Mucosa of descending colon (tissue), 3 donors: ENCODE results near the gene MASP1. TPM values are rescaled to one million over a fixed set of nuclear protein-coding genes. Genes with fewer than 3 reads are reported as not detected.
A peak's percentile ranks its signal among the peaks of the same experiment; 100 is the strongest.

Experiments used
- ATAC-seq: fragments of 200-7000 bp; cut with Tn5 transposase; one replicate; pipeline ENCODE4 v1.9.1; 2020; ENCODE audit warnings: mild to moderate bottlenecking, moderate library complexity
- DNase-seq, 3 donors: peaks; one replicate each; pipeline ENCODE4 v3.0.0-alpha.2; 2020
- H3K36me3 ChIP-seq: fragments of 200-600 bp; one replicate; pipeline ENCODE4 v1.8.0; 2021; ENCODE audit warnings: low read depth, mild to moderate bottlenecking
- H3K4me1 ChIP-seq: fragments of 200-600 bp; one replicate; pipeline ENCODE4 v1.8.0; 2021; ENCODE audit warnings: low read depth, mild to moderate bottlenecking
- H3K4me3 ChIP-seq: fragments of 200-600 bp; one replicate; pipeline ENCODE4 v1.8.0; 2021; ENCODE audit warnings: mild to moderate bottlenecking
- H3K9me3 ChIP-seq: fragments of 200-600 bp; one replicate; pipeline ENCODE4 v1.8.0; 2021; ENCODE audit warnings: mild to moderate bottlenecking
- CTCF ChIP-seq: fragments of 200-600 bp; IDR thresholded peaks from one replicate; pipeline ENCODE4 v1.8.0; 2022; ENCODE audit warnings: antibody characterized with exemption, mild to moderate bottlenecking
- intact Hi-C, 2 donors: fragments of 100-400 bp; cut with DNase I in 1 of 2; cut with micrococcal nuclease in 1 of 2; formaldehyde crosslinking; loops; one replicate each; pipeline versions ENCODE4 v1.11.0 to v1.11.1; 2022; cut with DNase I, micrococcal nuclease
- total RNA-seq, 3 donors: library from RNA; stranded (reverse); fragmentation: NEBNext Ultra II Directional in 2 of 3; extraction: Animal tissue kit (Norgen Biotek cat#: 25700) in 2 of 3; gene quantifications; one replicate each; pipeline versions ENCODE4 v1.2.1 to v1.2.4, GENCODE V29; 2021 to 2023
- donor health status: DM: no; HTN: no; CAD: no; lungs with moderate emphysema.
- donor health status: DM: no; HTN: no; CAD: no.
- donor health status: DM: no; HTN: yes; CAD: no.

Gene MASP1
- total RNA-seq, 3 donors from 2014 or later, result 4.5 to 70.1 (median 9.7) TPM

- no peaks in the 10 kb centered on the region for H3K9me3 ChIP-seq
- DNase-seq, result no peak
- intact Hi-C loops, result no loop called here
- no peaks in the 10 kb centered on the region for H3K36me3 ChIP-seq
- no peak for TF ChIP-seq CTCF
- no peak overlapping the region for H3K4me3 ChIP-seq
- no peaks in the 10 kb centered on the region for H3K4me1 ChIP-seq
- ATAC-seq, result no peak
These were observed 94.8 kb downstream of the MASP1 start for GRCh38 chr3:187196573-187197334.

- intact Hi-C loops, result no loop called here
- DNase-seq, result no peak
- H3K4me3 ChIP-seq, result no peak overlapping the region
- TF ChIP-seq CTCF, result no peak
- no peak for ATAC-seq
- no peaks in the 10 kb centered on the region for H3K4me1 ChIP-seq
- no peaks in the 10 kb centered on the region for H3K9me3 ChIP-seq
- no peaks in the 10 kb centered on the region for H3K36me3 ChIP-seq
These were observed 98.4 kb downstream of the MASP1 start for GRCh38 chr3:187193181-187193580.

GRCh38 chr3:187191271-187191670, 100.3 kb downstream of the MASP1 start:
- intact Hi-C loops, result no loop called here
- peaks cover 2% of the 10 kb centered on the region for H3K4me1 ChIP-seq
- ATAC-seq, result no peak
- no peaks in the 10 kb centered on the region for H3K9me3 ChIP-seq
- no peak for TF ChIP-seq CTCF
- no peak overlapping the region for H3K4me3 ChIP-seq
- no peaks in the 10 kb centered on the region for H3K36me3 ChIP-seq
- no peak for DNase-seq

- no peaks in the 10 kb centered on the region for H3K36me3 ChIP-seq
- no peaks in the 10 kb centered on the region for H3K9me3 ChIP-seq
- TF ChIP-seq CTCF, result no peak
- no peak overlapping the region for H3K4me3 ChIP-seq
- intact Hi-C loops, result no loop called here
- no peak for DNase-seq
- peak; percentile 24 for ATAC-seq
- H3K4me1 ChIP-seq, result peaks cover 2% of the 10 kb centered on the region
These were observed 102.6 kb downstream of the MASP1 start for GRCh38 chr3:187188931-187189330.

GRCh38 chr3:187186801-187187421, 104.6 kb downstream of the MASP1 start:
- no peak for TF ChIP-seq CTCF
- intact Hi-C loops, result no loop called here
- H3K4me3 ChIP-seq, result no peak overlapping the region
- peaks cover 2% of the 10 kb centered on the region for H3K4me1 ChIP-seq
- H3K9me3 ChIP-seq, result no peaks in the 10 kb centered on the region
- H3K36me3 ChIP-seq, result no peaks in the 10 kb centered on the region
- DNase-seq (no peak), ATAC-seq (peak; percentile 64)
